Caki2 (cell line): ENCODE results near the gene DPF1. TPM values are rescaled to one million over a fixed set of nuclear protein-coding genes. Genes with fewer than 3 reads are reported as not detected.
"Not testable (repeated sequence)": the region's sequence is repeated elsewhere in the genome, so short reads cannot be mapped to it uniquely, and the experiment has no call there.

Source experiments
- DNase-seq: peaks from one replicate; pipeline ENCODE4 v3.0.0-alpha.2; 2015; ENCODE audit warnings: low read depth
- in situ Hi-C: cut with HindIII; loops from 2 replicates; pipeline ENCODE4 v1.10.0; 2016; ENCODE audit warnings: low sequenced_read_pairs, low pct_unique_long_range_greater_than_20kb, mixed read lengths
- total RNA-seq: library from RNA; depleted of rRNA; stranded (reverse); fragments of >200 nt; shearing (Covaris generic); gene quantifications from 2 replicates; pipeline ENCODE4 v1.2.3, GENCODE V29; 2014; ENCODE audit warnings: low replicate concordance

DPF1 gene
- total RNA-seq, 1 experiment from 2014 or later = 3.0 TPM

DNA sequence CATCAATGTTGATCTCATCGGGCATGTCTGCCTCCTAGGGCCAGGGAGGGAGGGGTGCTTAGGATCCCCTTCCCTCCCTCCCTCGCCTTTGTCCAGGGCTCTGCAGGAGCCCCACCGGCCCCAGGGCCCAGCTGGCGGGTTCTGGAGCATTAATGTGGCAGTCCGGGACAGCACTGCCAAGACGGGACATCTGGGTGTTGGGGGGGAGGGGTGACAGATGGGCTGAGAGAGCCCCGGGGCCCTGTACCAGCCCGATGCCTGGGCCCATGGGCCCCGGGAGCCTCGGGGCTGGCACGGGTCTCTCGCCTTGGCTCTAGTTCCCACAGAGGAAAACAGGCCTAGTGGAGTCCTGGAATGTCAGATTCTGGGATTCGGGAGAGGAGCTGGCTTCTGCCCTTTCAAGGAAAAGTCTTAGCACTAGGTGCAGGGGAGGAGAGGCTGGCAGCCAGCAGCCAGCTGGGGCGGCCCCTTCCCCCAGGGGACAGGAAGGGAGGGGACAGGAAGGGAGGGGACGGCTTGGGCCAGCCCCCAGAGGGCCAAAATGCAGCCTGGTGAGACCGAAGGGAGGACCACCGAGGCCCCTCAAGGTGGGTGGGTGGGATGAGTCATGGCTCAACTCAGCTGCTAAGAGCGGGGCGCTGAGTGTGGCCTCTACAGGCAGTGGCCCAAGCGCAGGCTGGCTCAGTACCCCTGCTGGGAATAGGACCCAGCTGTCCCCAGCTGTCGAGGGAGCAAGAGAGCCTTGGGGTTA lies 29.1 kb upstream of the DPF1 start:
- no peak for DNase-seq
- in situ Hi-C loops = no loop called here

DNA sequence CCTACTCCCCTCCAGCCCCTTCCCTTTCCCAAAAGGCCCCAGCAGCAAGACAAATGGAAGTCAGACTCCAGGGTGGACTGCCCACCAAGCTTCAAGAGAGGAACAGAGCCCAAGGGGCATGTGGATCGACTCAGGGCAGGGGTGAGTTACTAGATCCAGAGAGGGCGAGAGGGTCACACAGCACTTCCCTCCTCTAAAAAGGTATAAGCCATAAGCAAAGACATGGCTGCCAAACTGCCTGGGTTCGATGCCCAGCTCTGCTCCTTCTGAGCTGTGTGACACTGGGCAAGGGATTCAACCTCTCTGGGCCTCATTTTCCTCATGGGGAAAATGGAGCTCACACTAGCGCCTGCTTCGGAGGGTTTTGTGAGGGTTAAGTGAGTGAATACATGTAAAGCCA lies 28.4 kb upstream of the DPF1 start:
- in situ Hi-C loops = no loop called here
- DNase-seq = no peak

DNA sequence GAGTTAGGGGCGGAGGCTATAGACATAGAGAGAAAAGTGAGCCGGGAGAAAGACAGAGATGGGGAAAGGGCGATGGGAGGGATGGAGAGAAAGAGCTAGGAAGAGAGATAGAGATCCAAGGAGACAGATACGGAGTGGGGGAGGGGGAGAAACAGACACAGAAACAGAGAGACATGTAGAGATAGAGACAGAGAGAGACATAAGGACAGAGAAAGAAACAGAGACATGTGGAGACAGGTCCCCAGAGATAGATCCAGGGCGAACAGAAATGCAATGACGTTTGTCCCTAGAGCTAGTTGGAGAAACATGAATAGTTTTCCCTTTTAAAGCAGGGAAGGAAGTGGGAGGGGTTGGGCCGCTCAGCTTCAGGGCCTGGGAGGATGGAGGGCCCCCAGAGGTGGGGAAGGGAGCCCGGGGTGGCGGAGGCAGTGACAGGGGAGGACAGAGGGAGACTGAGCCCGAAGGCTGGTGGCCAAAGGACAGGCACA lies 27.6 kb upstream of the DPF1 start:
- no peak for DNase-seq
- in situ Hi-C loops = no loop called here

DNA sequence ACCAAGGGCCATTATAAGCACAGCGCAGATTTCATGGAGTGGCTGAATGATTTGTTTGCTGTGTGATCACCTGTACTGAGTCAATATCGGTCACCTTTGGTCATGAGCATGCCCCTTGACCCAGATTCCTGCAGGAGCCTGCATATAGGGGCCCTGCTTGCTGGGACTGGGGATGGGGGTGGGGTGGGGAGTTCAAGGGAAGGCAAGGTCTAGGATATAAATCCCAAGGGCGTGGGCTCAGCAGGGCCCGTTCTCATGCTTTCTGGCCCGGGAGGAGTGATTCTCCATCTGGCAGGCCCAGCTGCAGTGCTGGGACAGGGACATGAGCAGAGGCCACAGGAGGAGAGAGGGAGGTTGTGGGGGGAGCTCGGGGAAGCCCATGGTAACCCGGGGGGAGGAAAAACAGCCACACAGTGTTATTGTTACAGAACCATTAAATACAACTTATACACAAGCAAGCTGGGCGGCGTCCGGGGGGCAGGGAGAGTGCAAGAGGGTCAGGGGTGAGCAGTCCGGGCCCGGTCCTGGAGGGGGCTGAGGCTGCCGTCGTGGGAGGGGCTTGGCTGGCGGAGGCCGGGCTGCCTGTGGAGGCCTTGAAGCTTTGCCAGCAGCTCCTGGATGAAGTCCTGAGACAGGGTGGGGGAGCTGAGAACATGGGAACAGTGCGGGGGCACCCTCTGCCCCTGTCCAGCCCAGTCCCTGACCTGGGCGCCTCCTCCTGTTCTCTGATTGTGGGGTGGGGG lies 27.0 kb upstream of the DPF1 start:
- DNase-seq = no peak
- in situ Hi-C loops = no loop called here

DNA sequence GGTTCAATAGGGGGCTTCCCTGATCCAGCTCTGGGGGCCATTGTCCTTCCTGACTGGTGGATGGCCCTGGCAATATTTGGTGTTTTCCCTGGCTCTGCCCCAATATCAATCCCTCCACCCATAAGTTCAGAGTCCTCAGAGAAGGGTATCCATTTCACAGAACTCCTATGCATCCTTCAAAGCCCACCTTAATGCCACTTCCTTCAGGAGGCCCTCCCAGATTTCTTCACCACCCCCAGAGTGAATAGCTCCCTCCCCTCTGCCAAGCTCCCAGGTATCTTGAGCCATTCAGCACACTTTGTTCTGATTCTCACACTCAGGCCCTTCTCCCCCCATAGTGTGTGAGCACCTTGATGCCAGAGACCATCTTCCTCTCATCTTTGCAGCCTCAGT lies 26.4 kb upstream of the DPF1 start:
- in situ Hi-C loops = no loop called here
- DNase-seq = no peak

DNA sequence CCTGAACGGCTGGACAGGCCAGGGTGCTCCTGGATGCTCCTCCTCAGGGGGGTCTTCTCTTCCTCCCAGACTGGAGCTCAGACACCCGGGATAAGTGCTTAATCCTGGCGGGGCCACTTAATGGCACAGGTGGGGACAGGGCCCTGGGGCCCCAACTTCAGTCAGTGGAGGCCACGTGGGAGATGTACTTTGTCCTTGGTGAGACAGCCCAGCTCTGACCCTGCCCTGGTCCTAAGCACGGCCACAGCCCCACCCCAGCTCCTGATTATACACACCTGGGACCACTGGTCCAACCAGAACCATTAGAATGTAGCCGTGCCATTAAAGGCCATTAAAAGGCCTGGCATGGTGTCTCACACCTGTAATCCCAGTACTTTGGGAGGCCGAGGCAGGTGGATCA lies 24.4 kb upstream of the DPF1 start:
- in situ Hi-C loops = no loop called here

DNA sequence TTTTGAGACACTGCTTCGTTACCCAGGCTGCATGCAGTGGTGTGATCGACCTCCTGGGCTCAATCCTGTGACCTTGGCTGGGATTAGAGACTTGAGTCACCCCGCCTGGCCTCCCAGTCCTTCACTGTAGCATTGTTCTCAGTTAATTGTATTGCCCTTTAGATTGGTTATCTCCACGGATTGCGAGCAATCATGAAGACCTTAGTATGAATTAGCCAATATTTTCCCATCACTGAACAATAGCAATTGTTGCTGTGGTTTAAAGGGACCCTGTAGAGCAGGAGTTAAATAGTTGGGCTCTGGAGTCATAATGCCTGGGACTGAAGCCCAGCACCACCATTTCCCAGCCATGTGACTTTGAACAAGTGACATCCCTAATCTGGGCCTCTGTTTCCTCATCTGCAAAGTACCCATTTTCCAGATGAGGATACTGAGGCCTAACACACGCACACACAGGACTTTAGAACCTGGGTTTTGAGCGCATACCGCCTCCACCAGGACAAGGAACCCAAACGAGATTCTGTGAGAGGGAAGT lies 23.8 kb upstream of the DPF1 start:
- in situ Hi-C loops = no loop called here
- DNase-seq = no peak

More for the DNA sequence above, 24.4 kb upstream of the DPF1 start:
- DNase-seq = no peak

DNA sequence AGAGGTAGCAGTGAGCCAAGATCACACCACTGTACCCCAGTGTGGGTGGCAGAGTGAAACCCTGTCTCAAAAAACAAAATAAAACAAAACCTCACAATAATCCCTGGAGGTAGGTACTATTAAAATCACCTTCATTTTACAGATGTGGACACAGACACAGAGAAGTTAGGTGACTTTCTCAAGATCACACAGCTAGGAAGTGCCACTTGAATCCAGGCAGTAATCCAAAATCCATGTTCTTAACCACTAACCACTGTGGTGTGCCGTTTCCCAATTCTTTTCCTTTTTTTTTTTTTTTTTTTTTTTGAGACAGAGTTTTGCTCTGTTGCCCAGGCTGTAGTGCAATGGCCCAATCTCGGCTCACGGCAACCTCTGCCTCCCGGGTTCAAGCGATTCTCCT lies 23.1 kb upstream of the DPF1 start:
- DNase-seq = no peak
- in situ Hi-C loops = no loop called here

DNA sequence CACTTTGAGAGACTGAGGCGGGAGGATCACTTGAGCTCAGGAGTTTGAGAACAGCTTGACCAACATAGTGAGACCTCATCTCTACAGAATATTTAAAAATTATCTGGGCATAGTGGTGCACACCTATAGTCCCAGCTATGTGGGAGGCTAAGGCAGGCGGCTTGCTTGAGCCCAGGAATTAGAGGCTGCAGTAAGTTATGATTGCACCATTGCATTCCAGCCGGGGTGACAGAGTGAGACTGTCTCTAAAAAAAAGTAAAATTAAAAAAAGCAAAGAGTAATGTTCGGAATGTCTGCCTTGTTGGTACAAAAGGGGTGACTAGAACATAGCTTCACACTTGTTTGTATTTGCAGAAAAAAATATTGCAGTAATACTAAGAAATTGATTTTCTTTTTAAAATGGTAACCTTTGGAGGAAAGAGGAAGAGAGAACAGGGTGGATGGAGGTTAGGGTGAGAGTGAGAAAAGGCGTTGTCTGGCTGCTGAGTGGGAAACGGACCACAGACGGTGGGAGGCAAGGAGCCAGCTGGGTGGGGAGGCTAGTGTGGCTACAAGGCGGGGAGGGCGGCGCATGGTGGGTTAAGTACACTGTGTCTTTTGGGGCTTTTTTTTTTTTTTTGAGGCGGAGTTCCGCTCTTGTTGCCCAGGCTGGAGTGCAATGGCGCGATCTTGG lies 21.9 kb upstream of the DPF1 start:
- no peak for DNase-seq
- in situ Hi-C loops = no loop called here

DNA sequence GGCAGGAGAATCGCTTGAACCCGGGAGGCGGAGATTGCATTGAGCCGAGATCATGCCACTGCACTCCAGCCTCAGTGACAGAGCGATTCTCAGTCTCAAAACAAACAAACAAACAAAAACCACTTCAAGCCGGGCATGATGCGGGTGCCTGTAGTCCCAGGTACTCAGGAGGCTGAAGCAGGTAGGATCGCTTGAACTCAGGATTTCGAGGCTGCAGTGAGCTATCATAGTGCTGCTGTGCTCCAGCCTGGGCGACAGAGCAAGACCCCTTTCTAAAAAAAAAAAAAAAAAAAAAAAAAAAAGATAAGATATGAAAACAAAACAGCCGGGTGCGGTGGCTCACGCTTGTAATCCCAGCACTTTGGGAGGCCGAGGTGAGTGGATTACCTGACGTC lies 19.3 kb upstream of the DPF1 start:
- in situ Hi-C loops = no loop called here
- no peak for DNase-seq

DNA sequence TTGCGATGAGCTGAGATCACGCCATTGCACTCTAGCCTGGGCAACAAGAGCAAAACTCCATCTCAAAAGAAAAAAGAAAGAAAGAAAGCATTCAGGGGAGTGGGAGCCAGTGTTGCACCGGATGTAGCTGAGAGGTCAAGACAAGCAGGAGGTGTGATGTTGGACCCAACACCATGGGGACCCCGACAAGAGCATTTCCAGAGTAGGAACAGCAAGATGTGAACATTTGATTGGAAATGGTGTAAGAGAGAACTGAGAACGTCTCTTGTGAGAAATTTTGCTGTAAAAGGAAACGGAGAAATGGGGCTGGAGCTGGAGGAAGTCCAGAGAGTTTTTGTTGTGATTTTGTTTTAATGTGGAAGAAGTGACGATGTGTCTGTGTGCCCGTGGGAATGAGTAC lies 15.8 kb upstream of the DPF1 start:
- in situ Hi-C loops = no loop called here
- DNase-seq = no peak

DNA sequence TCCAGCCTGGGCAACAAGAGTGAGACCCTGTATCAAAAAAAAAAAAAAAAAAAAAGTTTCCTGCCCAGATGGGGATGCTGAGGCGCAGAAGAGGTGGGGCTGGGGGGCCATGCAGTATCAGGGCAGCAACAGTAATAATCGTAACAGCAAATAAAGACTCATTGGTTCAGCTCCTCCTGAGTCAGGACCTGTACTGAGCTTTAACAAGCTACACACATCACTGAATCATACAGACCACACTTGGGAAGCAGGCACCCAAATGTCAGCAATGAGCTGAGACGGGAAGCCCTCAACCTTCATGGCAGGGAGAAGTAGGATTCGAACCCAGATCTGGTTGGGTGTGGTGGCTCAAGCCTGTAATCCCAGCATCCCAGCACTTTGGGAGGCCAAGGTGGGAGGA lies 10.6 kb upstream of the DPF1 start:
- no peak for DNase-seq
- in situ Hi-C loops = no loop called here

DNA sequence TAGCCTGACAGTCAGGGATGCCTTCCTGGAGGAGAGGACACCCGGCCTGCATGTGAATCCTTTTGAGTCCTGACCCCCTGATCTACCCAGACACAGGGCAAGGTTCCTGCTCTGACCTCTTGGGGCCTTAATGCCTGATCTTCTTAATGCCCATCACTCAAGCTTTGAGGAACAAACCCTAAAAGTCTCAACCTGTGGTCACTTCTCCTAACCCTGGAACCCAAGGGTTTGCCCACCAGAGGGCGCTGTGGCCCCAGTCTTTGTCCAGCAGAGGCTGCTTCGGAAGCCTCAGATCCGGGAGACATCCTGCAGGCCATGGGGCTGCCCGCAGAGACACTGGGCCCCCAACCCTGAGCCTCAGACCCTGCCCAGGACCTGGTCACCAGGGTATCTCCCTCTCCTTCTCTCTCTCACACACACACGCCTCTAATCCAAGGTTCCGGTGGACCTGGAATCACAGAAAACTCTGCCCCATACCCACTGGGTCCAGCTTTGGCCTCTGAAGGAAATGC lies 9.8 kb upstream of the DPF1 start:
- peak; percentile 65 for DNase-seq
- in situ Hi-C loops = no loop called here

DNA sequence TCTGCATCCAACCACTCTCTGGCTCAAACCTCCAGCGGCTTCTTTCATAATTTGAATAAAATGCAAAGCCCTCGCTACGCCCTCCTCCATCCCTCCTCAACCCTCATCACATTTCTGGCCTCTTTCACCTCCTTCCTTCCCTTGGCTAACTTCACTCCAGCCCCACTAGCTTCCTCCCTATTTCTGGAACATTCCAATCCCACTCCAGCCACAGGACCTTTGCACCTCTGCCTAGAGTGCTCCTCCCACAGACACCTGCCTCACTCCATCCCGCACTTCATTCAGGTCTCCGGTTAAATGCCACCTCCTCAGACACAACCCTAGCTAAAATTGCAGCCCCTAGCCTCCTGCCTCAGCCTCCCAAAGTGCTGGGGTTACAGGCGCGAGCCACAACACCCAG lies 7.9 kb upstream of the DPF1 start:
- in situ Hi-C loops = no loop called here
- no peak for DNase-seq

DNA sequence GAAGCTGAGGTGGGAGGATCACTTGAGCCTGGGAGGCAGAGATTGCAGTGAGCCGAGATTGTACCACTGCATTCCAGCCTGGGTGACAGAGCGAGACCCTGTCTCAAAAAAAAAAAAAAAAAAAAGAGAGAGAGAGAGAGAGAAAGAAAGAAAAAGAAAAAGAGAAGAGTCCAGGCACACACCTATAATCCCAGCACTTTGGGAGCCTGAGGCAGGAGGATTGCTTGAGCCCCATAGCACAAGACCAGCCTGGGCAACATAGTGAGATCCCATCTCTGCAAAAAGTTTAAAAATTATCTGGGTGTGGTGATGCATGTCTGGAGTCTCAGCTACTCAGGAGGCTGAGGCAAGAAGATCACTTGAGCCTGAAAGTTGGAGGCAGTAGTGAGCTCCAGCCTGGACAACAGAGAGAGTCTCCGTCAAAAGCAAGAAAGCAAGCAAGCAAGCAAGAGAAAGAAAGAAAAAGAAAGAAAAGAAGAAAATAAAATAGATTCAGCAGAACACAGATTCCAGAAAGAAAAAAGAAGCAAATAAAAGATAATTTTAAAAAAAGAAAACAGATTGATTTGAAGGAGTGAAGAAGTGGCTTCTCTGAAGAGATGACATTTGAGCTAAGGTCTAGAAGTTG lies 6.6 kb upstream of the DPF1 start:
- DNase-seq, in situ Hi-C loops: not testable (repeated sequence)

DNA sequence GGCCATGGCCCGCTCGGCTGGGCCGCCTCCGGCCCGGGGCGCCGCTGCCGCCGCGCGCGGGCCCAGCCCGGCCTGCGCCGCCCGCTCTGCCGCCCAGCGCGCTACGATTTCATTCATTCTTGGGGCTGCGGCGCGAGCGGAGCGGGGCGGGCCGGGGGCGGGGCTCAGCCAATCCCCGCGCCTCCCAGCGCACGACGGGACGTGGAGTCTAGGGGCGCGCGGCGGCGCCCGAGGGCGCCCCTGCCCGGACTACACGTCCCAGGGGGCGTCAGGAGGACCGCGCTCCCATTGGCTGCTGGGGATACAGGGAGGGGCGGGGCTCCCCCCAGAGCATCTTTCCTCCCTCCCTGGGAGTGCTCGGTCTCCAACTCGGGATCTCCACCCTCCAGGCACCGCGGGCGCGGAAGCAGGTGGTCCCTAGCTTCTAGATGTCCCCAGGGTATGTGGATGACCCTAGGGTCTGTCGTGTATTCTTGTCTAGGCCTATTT lies 5.6 kb upstream of the DPF1 start:
- in situ Hi-C loops = no loop called here
- DNase-seq = peak; percentile 93

DNA sequence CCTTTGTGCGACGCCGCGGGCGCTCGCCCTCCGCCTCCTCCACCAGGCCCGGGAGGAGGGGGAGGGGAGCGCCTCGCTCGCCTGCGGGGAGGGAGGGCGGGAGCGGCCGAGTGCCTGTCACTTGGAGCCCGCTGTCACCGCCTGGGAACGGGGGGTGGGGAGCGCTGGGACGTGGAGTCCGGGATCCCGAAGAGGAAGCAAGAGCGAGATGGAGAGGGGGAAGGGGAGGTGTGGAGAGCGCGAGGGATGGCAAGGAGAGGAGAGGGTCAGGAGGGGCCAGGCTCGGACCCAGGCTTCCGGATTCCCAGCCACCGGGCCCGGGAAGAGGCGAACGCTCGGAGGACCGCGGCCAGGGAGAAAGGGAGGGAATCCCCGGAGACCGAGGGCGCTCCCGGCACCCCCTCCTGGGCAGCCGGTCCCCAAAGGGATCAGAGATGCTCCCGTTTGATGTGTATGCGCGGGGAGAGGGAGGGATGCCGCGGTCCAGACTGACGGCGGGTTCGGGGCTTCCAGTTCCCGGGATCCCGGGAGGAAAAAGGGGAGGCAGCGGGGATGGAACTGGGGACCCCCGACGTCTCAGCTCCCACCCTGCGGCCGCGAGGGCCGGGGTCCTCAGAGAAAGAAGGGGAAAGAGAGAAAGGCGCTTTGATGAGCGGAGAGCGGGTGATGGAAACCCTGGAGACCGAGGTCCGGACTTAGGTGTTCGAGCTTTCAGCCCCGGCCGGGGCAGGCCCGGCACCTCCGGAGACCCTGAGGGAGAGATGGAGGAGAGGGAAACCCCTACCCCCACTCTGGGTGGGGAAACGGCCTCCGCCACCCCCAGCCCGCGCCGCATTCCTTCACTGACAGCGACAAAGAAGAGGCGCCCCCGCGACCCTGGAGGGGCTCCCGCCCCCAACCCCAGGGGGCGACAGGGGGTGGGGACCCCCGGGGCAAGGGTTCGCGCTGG lies 4.7 kb upstream of the DPF1 start:
- DNase-seq = no peak
- in situ Hi-C loops = no loop called here
